Measurements from ENCODE around the gene FPR2. TPM values are rescaled to one million over a fixed set of nuclear protein-coding genes. Genes with fewer than 3 reads are reported as not detected.

FPR2 gene
- polyA plus RNA-seq, 3 donors, result 36.2 to 108 (median 70.3) TPM

DNA sequence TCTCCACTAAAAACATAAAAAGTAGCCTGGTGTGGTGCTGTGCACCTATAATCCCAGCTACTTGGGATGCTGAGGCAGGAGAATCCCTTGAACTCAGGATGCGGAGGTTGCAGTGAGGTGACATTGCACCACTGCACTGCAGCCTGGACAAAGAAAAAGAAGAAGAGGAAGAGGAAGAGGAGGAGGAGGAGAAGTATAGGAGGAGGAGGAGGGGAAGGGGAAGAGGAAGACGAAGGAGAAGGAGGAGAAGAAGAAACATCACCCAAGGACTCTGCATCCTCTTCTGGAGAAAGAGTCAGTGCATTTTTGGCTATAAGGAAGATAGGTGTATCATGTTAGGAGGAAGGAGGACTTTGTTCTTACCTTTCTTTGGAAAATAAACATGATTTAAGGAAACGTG is 21.0 kb downstream of the FPR2 start:
- peaks cover 0 to 3% (median 0%) of the 10 kb centered on the region in 3 donors for H3K27me3 Mint-ChIP-seq (ENCODE audit: low read depth in 3 of 3)
- no peak overlapping the region for H2AFZ ChIP-seq (ENCODE audit: insufficient read depth, low read depth, low read length, poor library complexity, severe bottlenecking)
- H3K27me3 ChIP-seq (ENCODE audit: control insufficient read depth in 2 of 2, insufficient read depth in 2 of 2, low read length in 2 of 2), result no peaks in the 10 kb centered on the region
- no peaks in the 10 kb centered on the region for H3K36me3 ChIP-seq (replicated peaks in 1 of 2; ENCODE audit: control insufficient read depth in 1 of 2, insufficient read depth in 2 of 2, low read length in 2 of 2)
- peak in 2 of 3 donors; percentile 57 to 60 for DNase-seq
- H4K20me1 ChIP-seq (ENCODE audit: insufficient read depth, low read length), result no peaks in the 10 kb centered on the region
- no peak overlapping the region for H3K9ac ChIP-seq (ENCODE audit: insufficient read depth, low read length, poor library complexity, severe bottlenecking)
- peaks cover 0 to 4% (median 2%) of the 10 kb centered on the region in 7 donors for H3K9me3 Mint-ChIP-seq
- H3K4me3 Mint-ChIP-seq, result no peak overlapping the region
- WGBS (ENCODE audit: insufficient coverage), result 0% methylated on average over 2 of the region's 3 CpGs
- H3K27ac Mint-ChIP-seq, result peak overlapping the region; percentile 43 to 89 (median 84)
- no peaks in the 10 kb centered on the region for H3K79me2 ChIP-seq (ENCODE audit: insufficient read depth, low read length)
- intact Hi-C loops (cut with micrococcal nuclease), result loop anchor here in 1 of 2 donors (5.0 kb wide), 1 partner anchor 125 kb away; no protein-coding TSS in a partner anchor
- peak overlapping the region in 1 of 3 experiments; percentile 19 for H3K4me3 ChIP-seq (replicated peaks in 1 of 3; ENCODE audit: low read depth in 2 of 3, low read length in 3 of 3)
- H3K4me1 ChIP-seq (ENCODE audit: control insufficient read depth in 1 of 2, insufficient read depth in 2 of 2, low read length in 2 of 2), result peaks cover 89 to 93% of the 10 kb centered on the region in 2 donors
- no peak overlapping the region for H3K4me2 ChIP-seq (replicated peaks; ENCODE audit: extremely low read depth, low read length, poor library complexity, severe bottlenecking)
- peaks cover 60% of the 10 kb centered on the region for H3K4me1 Mint-ChIP-seq
- H3K36me3 Mint-ChIP-seq, result no peaks in the 10 kb centered on the region
- TF ChIP-seq, protein P1, sequence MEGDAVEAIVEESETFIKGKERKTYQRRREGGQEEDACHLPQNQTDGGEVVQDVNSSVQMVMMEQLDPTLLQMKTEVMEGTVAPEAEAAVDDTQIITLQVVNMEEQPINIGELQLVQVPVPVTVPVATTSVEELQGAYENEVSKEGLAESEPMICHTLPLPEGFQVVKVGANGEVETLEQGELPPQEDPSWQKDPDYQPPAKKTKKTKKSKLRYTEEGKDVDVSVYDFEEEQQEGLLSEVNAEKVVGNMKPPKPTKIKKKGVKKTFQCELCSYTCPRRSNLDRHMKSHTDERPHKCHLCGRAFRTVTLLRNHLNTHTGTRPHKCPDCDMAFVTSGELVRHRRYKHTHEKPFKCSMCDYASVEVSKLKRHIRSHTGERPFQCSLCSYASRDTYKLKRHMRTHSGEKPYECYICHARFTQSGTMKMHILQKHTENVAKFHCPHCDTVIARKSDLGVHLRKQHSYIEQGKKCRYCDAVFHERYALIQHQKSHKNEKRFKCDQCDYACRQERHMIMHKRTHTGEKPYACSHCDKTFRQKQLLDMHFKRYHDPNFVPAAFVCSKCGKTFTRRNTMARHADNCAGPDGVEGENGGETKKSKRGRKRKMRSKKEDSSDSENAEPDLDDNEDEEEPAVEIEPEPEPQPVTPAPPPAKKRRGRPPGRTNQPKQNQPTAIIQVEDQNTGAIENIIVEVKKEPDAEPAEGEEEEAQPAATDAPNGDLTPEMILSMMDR (IDR thresholded peaks at IDR 0.05), result no peak
- peak overlapping the region in 1 of 2 donors; percentile 66 for H3K27ac ChIP-seq (ENCODE audit: low read depth in 1 of 2, low read length in 2 of 2)
- H3K9me3 ChIP-seq (replicated peaks in 1 of 2; ENCODE audit: control insufficient read depth in 1 of 2, insufficient read depth in 1 of 2, low read length in 2 of 2), result no peaks in the 10 kb centered on the region

DNA sequence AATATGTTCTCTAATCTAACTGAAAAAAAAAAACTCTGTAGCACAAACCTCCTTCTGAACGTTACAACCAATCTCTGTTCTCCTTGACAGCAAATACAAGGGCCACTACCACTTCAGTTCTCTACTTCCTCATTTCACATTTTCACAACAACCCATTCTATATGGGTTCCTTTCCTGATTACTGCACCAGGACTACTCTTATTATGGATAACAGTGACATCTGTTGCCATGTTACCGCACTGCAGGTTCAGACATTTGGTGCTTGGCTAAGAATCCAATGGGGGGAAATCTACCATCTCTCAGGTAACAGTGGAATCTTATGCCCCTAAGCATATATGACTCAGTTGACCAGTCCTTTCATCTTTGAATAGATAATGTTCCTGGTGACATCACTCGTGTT is 22.4 kb downstream of the FPR2 start:
- H3K4me1 Mint-ChIP-seq, result peaks cover 57% of the 10 kb centered on the region
- intact Hi-C loops (cut with micrococcal nuclease), result loop anchor here in 1 of 2 donors (5.0 kb wide), 1 partner anchor 126 kb away; no protein-coding TSS in a partner anchor
- WGBS (ENCODE audit: insufficient coverage), result 0% methylated on average over 1 of the region's 3 CpGs
- no peaks in the 10 kb centered on the region for H3K79me2 ChIP-seq (ENCODE audit: insufficient read depth, low read length)
- H3K4me3 Mint-ChIP-seq, result no peak overlapping the region
- H3K9me3 ChIP-seq (replicated peaks in 1 of 2; ENCODE audit: control insufficient read depth in 1 of 2, insufficient read depth in 1 of 2, low read length in 2 of 2), result no peaks in the 10 kb centered on the region
- DNase-seq, result peak; percentile 80 to 88 (median 86)
- peak overlapping the region in 1 of 2 donors; percentile 98 for H3K27ac ChIP-seq (ENCODE audit: low read depth in 1 of 2, low read length in 2 of 2)
- peaks cover 0 to 3% (median 0%) of the 10 kb centered on the region in 3 donors for H3K27me3 Mint-ChIP-seq (ENCODE audit: low read depth in 3 of 3)
- no peak overlapping the region for H3K27ac Mint-ChIP-seq
- H3K4me1 ChIP-seq (ENCODE audit: control insufficient read depth in 1 of 2, insufficient read depth in 2 of 2, low read length in 2 of 2), result peaks cover 92 to 95% of the 10 kb centered on the region in 2 donors
- H3K4me2 ChIP-seq (replicated peaks; ENCODE audit: extremely low read depth, low read length, poor library complexity, severe bottlenecking), result no peak overlapping the region
- H3K9ac ChIP-seq (ENCODE audit: insufficient read depth, low read length, poor library complexity, severe bottlenecking), result peak overlapping the region; percentile 61
- TF ChIP-seq, protein P1 (IDR thresholded peaks at IDR 0.05), result peak; percentile 77
- H3K9me3 Mint-ChIP-seq, result peaks cover 2 to 7% (median 4%) of the 10 kb centered on the region in 7 donors
- H3K36me3 ChIP-seq (replicated peaks in 1 of 2; ENCODE audit: control insufficient read depth in 1 of 2, insufficient read depth in 2 of 2, low read length in 2 of 2), result no peaks in the 10 kb centered on the region
- no peak overlapping the region for H2AFZ ChIP-seq (ENCODE audit: insufficient read depth, low read depth, low read length, poor library complexity, severe bottlenecking)
- no peaks in the 10 kb centered on the region for H4K20me1 ChIP-seq (ENCODE audit: insufficient read depth, low read length)
- H3K36me3 Mint-ChIP-seq, result no peaks in the 10 kb centered on the region
- no peaks in the 10 kb centered on the region for H3K27me3 ChIP-seq (ENCODE audit: control insufficient read depth in 2 of 2, insufficient read depth in 2 of 2, low read length in 2 of 2)
- H3K4me3 ChIP-seq (replicated peaks in 1 of 3; ENCODE audit: low read depth in 2 of 3, low read length in 3 of 3), result no peak overlapping the region

Measured in CD14-positive monocyte (primary cell).